Thoracic aorta (tissue), 2 donors: ENCODE measurements around the gene BMPER. TPM values are rescaled to one million over a fixed set of nuclear protein-coding genes. Genes with fewer than 3 reads are reported as not detected.
A peak's percentile ranks its signal among the peaks of the same experiment; 100 is the strongest.

Experiments
- ATAC-seq: fragments of 150-250 bp; one replicate; pipeline ENCODE4 v1.8.0; 2017; ENCODE audit warnings: low read depth; ENCODE audit not compliant: insufficient number of reproducible peaks, low FRiP score
- DNase-seq: peaks from one replicate; pipeline ENCODE4 v3.0.0-alpha.2; 2020; ENCODE audit warnings: low spot score
- H3K27ac ChIP-seq, 2 donors: fragments of 200-600 bp; sonication (generic); 1 replicate in 1 of 2; 2 replicates in 1 of 2; pipeline ENCODE4 v1.5.1; 2016; ENCODE audit warnings: mild to moderate bottlenecking in 2 of 2, moderate library complexity in 2 of 2
- H3K27me3 ChIP-seq: fragments of 200-600 bp; sonication (generic); replicated peaks from 2 replicates; pipeline ENCODE4 v1.6.0; 2016; ENCODE audit warnings: mild to moderate bottlenecking; ENCODE audit not compliant: insufficient read depth
- H3K36me3 ChIP-seq: fragments of 200-600 bp; sonication (generic); one replicate; pipeline ENCODE4 v1.5.1; 2016
- H3K4me1 ChIP-seq, 2 donors: fragments of 200-600 bp; sonication (generic); 1 replicate in 1 of 2; 2 replicates in 1 of 2; pipeline versions ENCODE4 v1.5.1 to v1.6.0; 2016; ENCODE audit warnings: low read depth in 2 of 2, mild to moderate bottlenecking in 1 of 2; ENCODE audit not compliant: control insufficient read depth in 1 of 2
- H3K4me3 ChIP-seq: fragments of 200-600 bp; sonication (generic); 2 replicates; pipeline ENCODE4 v1.5.1; 2016; ENCODE audit warnings: mild to moderate bottlenecking
- H3K9me3 ChIP-seq: fragments of 200-600 bp; sonication (generic); 2 replicates; pipeline ENCODE4 v1.5.1; 2016
- CTCF ChIP-seq: fragments of 200-600 bp; sonication (generic); IDR thresholded peaks from one replicate; pipeline ENCODE4 v1.5.1; 2019; ENCODE audit warnings: antibody characterized with exemption
- total RNA-seq, 2 donors: library from RNA; depleted of rRNA; stranded (reverse); fragments of >200 nt; gene quantifications; one replicate each; pipeline versions ENCODE4 v1.1.0 to v1.2.3, GENCODE V29; 2016

The BMPER gene
- total RNA-seq, 2 donors from 2014 or later, result 0.54 to 2.3 TPM

- no peak for DNase-seq
- H3K27ac ChIP-seq, result no peak overlapping the region
Observed at GRCh38 chr7:34155220-34155908, 250.0 kb downstream of the BMPER start.

GRCh38 chr7:34156336-34156735 lies 251.0 kb downstream of the BMPER start:
- no peak for TF ChIP-seq CTCF

More at GRCh38 chr7:34155220-34155908, 250.0 kb downstream of the BMPER start:
- peaks cover 6 to 45% of the 10 kb centered on the region in 2 donors for H3K4me1 ChIP-seq
- no peak overlapping the region for H3K4me3 ChIP-seq
- peak; percentile 47 for ATAC-seq
- no peaks in the 10 kb centered on the region for H3K9me3 ChIP-seq
- H3K36me3 ChIP-seq, result no peaks in the 10 kb centered on the region
- no peak for TF ChIP-seq CTCF
- H3K27me3 ChIP-seq, result no peaks in the 10 kb centered on the region

GRCh38 chr7:34157137-34157536 lies 251.8 kb downstream of the BMPER start:
- no peak for ATAC-seq
- Histone ChIP-seq H3K36me3 (no peaks in the 10 kb centered on the region), H3K27ac (no peak overlapping the region), H3K27me3 (no peaks in the 10 kb centered on the region), H3K9me3 (no peaks in the 10 kb centered on the region), H3K4me1 (peaks cover 6 to 45% of the 10 kb centered on the region in 2 donors), H3K4me3 (no peak overlapping the region)
- DNase-seq, result no peak
- no peak for TF ChIP-seq CTCF

More at GRCh38 chr7:34156336-34156735, 251.0 kb downstream of the BMPER start:
- DNase-seq, result no peak
- no peak for ATAC-seq
- no peaks in the 10 kb centered on the region for H3K36me3 ChIP-seq
- no peak overlapping the region for H3K27ac ChIP-seq
- H3K4me1 ChIP-seq, result peaks cover 6 to 45% of the 10 kb centered on the region in 2 donors
- H3K4me3 ChIP-seq, result no peak overlapping the region
- H3K27me3 ChIP-seq, result no peaks in the 10 kb centered on the region
- no peaks in the 10 kb centered on the region for H3K9me3 ChIP-seq

- no peaks in the 10 kb centered on the region for H3K9me3 ChIP-seq
- DNase-seq, result no peak
- H3K4me1 ChIP-seq, result peaks cover 6 to 45% of the 10 kb centered on the region in 2 donors
- no peak overlapping the region for H3K4me3 ChIP-seq
- TF ChIP-seq CTCF, result no peak
- ATAC-seq, result peak; percentile 52
- H3K27ac ChIP-seq, result peak overlapping the region; percentile 50 to 56
- H3K27me3 ChIP-seq, result no peaks in the 10 kb centered on the region
- no peaks in the 10 kb centered on the region for H3K36me3 ChIP-seq
Observed at GRCh38 chr7:34158368-34159153, 253.2 kb downstream of the BMPER start.

- Histone ChIP-seq H3K36me3 (no peaks in the 10 kb centered on the region), H3K27ac (no peak overlapping the region), H3K4me3 (no peak overlapping the region), H3K9me3 (no peaks in the 10 kb centered on the region), H3K27me3 (no peaks in the 10 kb centered on the region), H3K4me1 (peaks cover 6 to 39% of the 10 kb centered on the region in 2 donors)
- DNase-seq (no peak), ATAC-seq (no peak)
- TF ChIP-seq CTCF, result no peak
Observed at GRCh38 chr7:34160261-34160752, 255.0 kb downstream of the BMPER start.
